Spleen (tissue), 11 donors: ENCODE results near the gene PCDHGB2. TPM values are rescaled to one million over a fixed set of nuclear protein-coding genes. Genes with fewer than 3 reads are reported as not detected.
"Not testable (repeated sequence)": the region's sequence is repeated elsewhere in the genome, so short reads cannot be mapped to it uniquely, and the experiment has no call there.

Experiments used
- DNase-seq: peaks from one replicate; pipeline ENCODE4 v3.0.0-alpha.2; 2020
- H3K27ac ChIP-seq, 8 donors: fragments of 200-600 bp; sonication (generic) in 7 of 8; 1 replicate in 4 of 8; 2 replicates in 4 of 8; pipeline versions ENCODE4 v1.5.0 to v1.8.0; 2016 to 2021; ENCODE audit warnings: inconsistent platforms in 4 of 8, mild to moderate bottlenecking in 4 of 8, moderate library complexity in 1 of 8
- H3K27me3 ChIP-seq, 7 donors: fragments of 200-600 bp; sonication (generic) in 6 of 7; replicated peaks in 1 of 7; 1 replicate in 4 of 7; 2 replicates in 3 of 7; pipeline versions ENCODE4 v1.5.0 to v1.8.0; 2016 to 2021; ENCODE audit warnings: inconsistent platforms in 3 of 7, mild to moderate bottlenecking in 1 of 7
- H3K36me3 ChIP-seq, 6 donors: fragments of 200-600 bp; sonication (generic) in 5 of 6; 1 replicate in 4 of 6; 2 replicates in 2 of 6; pipeline versions ENCODE4 v1.5.0 to v1.8.0; 2016 to 2021; ENCODE audit warnings: inconsistent platforms in 2 of 6
- H3K4me1 ChIP-seq, 6 donors: fragments of 200-600 bp; sonication (generic) in 5 of 6; 1 replicate in 3 of 6; 2 replicates in 3 of 6; pipeline versions ENCODE4 v1.5.0 to v1.8.0; 2016 to 2021; ENCODE audit warnings: inconsistent platforms in 3 of 6
- H3K4me3 ChIP-seq, 8 donors: fragments of 200-600 bp; sonication (generic) in 7 of 8; 1 replicate in 4 of 8; 2 replicates in 4 of 8; pipeline versions ENCODE4 v1.5.0 to v1.8.0; 2016 to 2021; ENCODE audit warnings: inconsistent platforms in 4 of 8, mild to moderate bottlenecking in 4 of 8, moderate library complexity in 2 of 8
- H3K9me3 ChIP-seq, 8 donors: fragments of 200-600 bp; sonication (generic) in 7 of 8; 1 replicate in 4 of 8; 2 replicates in 4 of 8; pipeline versions ENCODE4 v1.5.0 to v1.8.0; 2016 to 2021; ENCODE audit warnings: inconsistent platforms in 4 of 8
- POLR2A ChIP-seq, 3 donors: fragments of 450-650 bp; IDR thresholded peaks; one replicate each; pipeline ENCODE4 v1.5.1; 2017; ENCODE audit warnings: antibody characterized with exemption in 3 of 3, mild to moderate bottlenecking in 1 of 3
- POLR2AphosphoS5 ChIP-seq, 3 donors: sonication (generic); formaldehyde crosslinking; IDR thresholded peaks; one replicate each; pipeline ENCODE4 v1.5.1; 2017; ENCODE audit warnings: antibody characterized with exemption in 3 of 3
- WGBS, 5 donors: extraction: QIAGEN DNeasy Blood & Tissue Kit in 3 of 5; methylation state at CpG; one replicate each; pipeline versions ENCODE4 v1.1.5 to v1.1.7; 2013 to 2018; 5-methylcytosine and 5-hydroxymethylcytosine counted together
- intact Hi-C: fragments of 100-400 bp; cut with DNase I; formaldehyde crosslinking; loops from one replicate; pipeline ENCODE4 v1.15.0; 2023; ENCODE audit warnings: low total_unique reads
- polyA plus RNA-seq, 3 donors: library from polyadenylated mRNA; stranded (reverse); fragments of 200-250 nt; gene quantifications; one replicate each; pipeline ENCODE4 v1.2.1, GENCODE V29; 2013
- total RNA-seq, 7 donors: library from RNA; depleted of rRNA in 3 of 7; stranded (reverse); fragments of >200 nt in 3 of 7; fragmentation: NEBNext Ultra II Directional in 4 of 7; extraction: Animal tissue kit (Norgen Biotek cat#: 25700) in 4 of 7; gene quantifications; one replicate each; pipeline versions ENCODE4 v1.1.0 to v1.2.1, GENCODE V29; 2016 to 2021
- TF ChIP-seq, protein P1 (sequence below), 11 experiments: fragments of 200-600 bp in 7 of 11; fragments of 450-650 bp in 4 of 11; sonication (generic) in 4 of 11; IDR thresholded peaks in 8 of 11; conservative IDR thresholded peaks in 3 of 11; 1 replicate in 7 of 11; 2 replicates in 4 of 11; pipeline versions ENCODE4 v1.4.0 to v1.8.0; 2016 to 2021; ENCODE audit warnings: antibody characterized with exemption in 11 of 11, inconsistent platforms in 4 of 11, mild to moderate bottlenecking in 1 of 11
- donor health status: healthy with polysubstance abuse.
- donor health status: DM: no; HTN: no; CAD: no; lungs with moderate emphysema.
- donor health status: DM: no; HTN: no; CAD: no.
- donor health status: Bipolar disorder and iron deficiency.
- donor health status: healthy.
- donor health status: DM: no; HTN: no; CAD: no.
- donor health status: DM: yes; HTN: yes; CAD: no.

The PCDHGB2 gene
- total and polyA plus RNA-seq, 10 donors = 0.09 to 4.5 (median 3.4) TPM; not detected in 1

DNA sequence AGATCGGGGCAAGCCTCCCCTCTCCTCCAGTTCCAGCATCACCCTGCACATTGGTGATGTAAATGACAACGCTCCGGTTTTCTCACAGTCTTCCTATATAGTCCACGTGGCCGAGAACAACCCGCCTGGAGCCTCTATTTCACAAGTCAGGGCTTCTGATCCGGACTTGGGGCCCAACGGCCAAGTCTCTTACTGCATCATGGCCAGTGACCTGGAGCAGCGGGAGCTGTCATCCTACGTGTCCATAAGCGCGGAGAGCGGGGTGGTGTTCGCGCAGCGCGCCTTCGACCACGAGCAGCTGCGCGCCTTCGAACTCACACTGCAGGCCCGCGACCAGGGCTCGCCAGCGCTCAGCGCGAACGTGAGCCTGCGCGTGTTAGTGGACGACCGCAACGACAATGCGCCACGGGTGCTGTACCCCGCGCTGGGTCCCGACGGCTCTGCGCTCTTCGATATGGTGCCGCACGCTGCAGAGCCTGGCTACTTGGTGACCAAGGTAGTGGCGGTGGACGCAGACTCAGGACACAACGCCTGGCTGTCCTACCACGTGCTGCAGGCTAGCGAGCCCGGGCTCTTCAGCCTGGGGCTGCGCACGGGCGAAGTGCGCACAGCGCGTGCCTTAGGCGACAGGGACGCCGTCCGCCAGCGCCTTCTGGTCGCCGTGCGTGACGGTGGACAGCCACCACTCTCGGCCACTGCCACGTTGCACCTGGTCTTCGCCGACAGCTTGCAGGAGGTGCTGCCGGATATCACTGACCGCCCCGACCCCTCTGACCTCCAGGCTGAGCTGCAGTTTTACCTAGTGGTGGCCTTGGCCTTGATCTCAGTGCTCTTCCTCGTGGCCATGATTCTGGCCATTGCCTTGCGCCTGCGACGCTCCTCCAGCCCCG, 29.6 kb downstream of the PCDHGB2 start:
- no peaks in the 10 kb centered on the region for H3K4me1 ChIP-seq
- peaks cover 0 to 97% (median 96%) of the 10 kb centered on the region in 8 donors for H3K9me3 ChIP-seq
- H3K27me3 ChIP-seq = peaks cover 0 to 96% (median 7%) of the 10 kb centered on the region in 7 donors
- TF ChIP-seq POLR2A (IDR thresholded peaks at IDR 0.05) (no peak), POLR2AphosphoS5 (IDR thresholded peaks at IDR 0.05) (no peak)
- TF ChIP-seq, protein P1, sequence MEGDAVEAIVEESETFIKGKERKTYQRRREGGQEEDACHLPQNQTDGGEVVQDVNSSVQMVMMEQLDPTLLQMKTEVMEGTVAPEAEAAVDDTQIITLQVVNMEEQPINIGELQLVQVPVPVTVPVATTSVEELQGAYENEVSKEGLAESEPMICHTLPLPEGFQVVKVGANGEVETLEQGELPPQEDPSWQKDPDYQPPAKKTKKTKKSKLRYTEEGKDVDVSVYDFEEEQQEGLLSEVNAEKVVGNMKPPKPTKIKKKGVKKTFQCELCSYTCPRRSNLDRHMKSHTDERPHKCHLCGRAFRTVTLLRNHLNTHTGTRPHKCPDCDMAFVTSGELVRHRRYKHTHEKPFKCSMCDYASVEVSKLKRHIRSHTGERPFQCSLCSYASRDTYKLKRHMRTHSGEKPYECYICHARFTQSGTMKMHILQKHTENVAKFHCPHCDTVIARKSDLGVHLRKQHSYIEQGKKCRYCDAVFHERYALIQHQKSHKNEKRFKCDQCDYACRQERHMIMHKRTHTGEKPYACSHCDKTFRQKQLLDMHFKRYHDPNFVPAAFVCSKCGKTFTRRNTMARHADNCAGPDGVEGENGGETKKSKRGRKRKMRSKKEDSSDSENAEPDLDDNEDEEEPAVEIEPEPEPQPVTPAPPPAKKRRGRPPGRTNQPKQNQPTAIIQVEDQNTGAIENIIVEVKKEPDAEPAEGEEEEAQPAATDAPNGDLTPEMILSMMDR (IDR thresholded peaks at IDR 0.05 in 8 of 11, conservative IDR thresholded peaks at IDR 0.05 in 3 of 11) = no peak
- H3K36me3 ChIP-seq = peaks cover 0 to 10% (median 0%) of the 10 kb centered on the region in 6 donors
- intact Hi-C loops = no loop called here
- peak overlapping the region in 1 of 8 donors; percentile 9 for H3K4me3 ChIP-seq
- WGBS, 5 donors = 41 to 53% (median 47%) methylated on average over 51 to 77 of the region's 77 CpGs
- no peak overlapping the region for H3K27ac ChIP-seq
- DNase-seq = no peak

DNA sequence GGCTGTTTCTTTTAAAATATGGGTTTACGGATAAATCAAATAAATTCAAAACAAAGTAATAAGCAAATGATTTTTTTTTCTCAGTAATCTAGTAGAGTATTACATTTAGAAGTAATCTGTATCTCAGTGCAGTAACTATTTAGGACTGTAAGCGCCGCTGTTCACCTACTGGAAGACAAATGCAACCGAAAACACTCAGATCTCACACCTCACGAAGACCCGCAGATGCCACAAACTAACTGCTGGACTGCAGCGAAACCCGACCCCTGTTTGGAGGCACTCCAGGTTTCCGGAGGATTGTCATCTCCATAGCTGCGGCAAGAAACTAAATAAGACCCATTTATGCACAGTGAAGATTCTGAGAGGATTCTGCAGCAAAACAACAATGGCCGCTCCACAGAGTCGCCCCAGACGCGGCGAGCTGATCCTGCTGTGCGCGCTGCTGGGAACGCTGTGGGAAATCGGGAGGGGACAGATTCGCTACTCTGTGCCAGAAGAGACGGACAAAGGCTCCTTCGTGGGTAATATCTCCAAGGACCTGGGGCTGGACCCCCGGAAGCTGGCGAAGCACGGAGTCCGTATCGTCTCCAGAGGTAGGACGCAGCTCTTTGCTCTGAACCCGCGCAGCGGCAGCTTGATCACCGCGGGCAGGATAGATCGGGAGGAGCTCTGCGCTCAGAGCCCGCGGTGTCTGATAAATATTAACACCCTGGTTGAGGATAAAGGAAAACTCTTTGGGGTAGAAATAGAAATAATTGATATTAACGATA, 32.8 kb downstream of the PCDHGB2 start, which contains the start of gene PCDHGA8:
Gene PCDHGA8, plus strand, starts transcription at position 205 of the 770 bp plus-strand sequence. Its CDS starts 181 bp downstream, at position 386.
- 29 to 36% (median 32%) methylated on average over 32 to 38 of the region's 38 CpGs for WGBS, 5 donors
- no peak for DNase-seq

DNA sequence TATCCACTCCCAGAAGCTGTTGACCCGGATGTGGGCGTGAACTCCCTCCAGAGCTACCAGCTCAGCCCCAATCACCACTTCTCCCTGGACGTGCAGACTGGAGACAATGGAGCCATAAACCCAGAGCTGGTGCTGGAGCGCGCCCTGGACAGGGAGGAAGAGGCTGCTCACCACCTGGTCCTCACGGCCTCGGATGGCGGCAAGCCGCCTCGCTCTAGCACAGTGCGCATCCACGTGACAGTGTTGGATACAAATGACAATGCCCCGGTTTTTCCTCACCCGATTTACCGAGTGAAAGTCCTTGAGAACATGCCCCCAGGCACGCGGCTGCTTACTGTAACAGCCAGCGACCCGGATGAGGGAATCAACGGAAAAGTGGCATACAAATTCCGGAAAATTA, 33.5 kb downstream of the PCDHGB2 start:
- no peak overlapping the region for H3K27ac ChIP-seq
- no peak overlapping the region for H3K4me3 ChIP-seq
- no peak for DNase-seq
- peaks cover 0 to 96% (median 12%) of the 10 kb centered on the region in 7 donors for H3K27me3 ChIP-seq
- 34 to 50% (median 42%) methylated on average over 20 to 21 of the region's 21 CpGs for WGBS, 5 donors
- no peaks in the 10 kb centered on the region for H3K4me1 ChIP-seq
- intact Hi-C loops = no loop called here
- TF ChIP-seq, protein P1 (IDR thresholded peaks at IDR 0.05 in 8 of 11, conservative IDR thresholded peaks at IDR 0.05 in 3 of 11) = no peak
- TF ChIP-seq POLR2A (IDR thresholded peaks at IDR 0.05) = no peak
- no peak for TF ChIP-seq POLR2AphosphoS5 (IDR thresholded peaks at IDR 0.05)
- H3K9me3 ChIP-seq = peaks cover 0 to 96% (median 86%) of the 10 kb centered on the region in 8 donors
- H3K36me3 ChIP-seq = peaks cover 0 to 10% (median 0%) of the 10 kb centered on the region in 6 donors

More for the DNA sequence above, 32.8 kb downstream of the PCDHGB2 start, which contains the start of gene PCDHGA8:
- Histone ChIP-seq H3K27ac (no peak within 1 kb of the TSS), H3K4me1 (no peaks in the 10 kb centered on the region), H3K4me3 (peak within 1 kb of the TSS in 1 of 8 donors; percentile 6), H3K27me3 (peaks cover 0 to 96% (median 11%) of the 10 kb centered on the region in 7 donors), H3K9me3 (peaks cover 0 to 96% (median 85%) of the 10 kb centered on the region in 8 donors), H3K36me3 (peaks cover 0 to 10% (median 0%) of the 10 kb centered on the region in 6 donors)
- TF ChIP-seq POLR2AphosphoS5 (IDR thresholded peaks at IDR 0.05) = no peak
- no peak for TF ChIP-seq POLR2A (IDR thresholded peaks at IDR 0.05)
- TF ChIP-seq, protein P1 (IDR thresholded peaks at IDR 0.05 in 8 of 11, conservative IDR thresholded peaks at IDR 0.05 in 3 of 11) = no peak
- intact Hi-C loops = no loop called here

DNA sequence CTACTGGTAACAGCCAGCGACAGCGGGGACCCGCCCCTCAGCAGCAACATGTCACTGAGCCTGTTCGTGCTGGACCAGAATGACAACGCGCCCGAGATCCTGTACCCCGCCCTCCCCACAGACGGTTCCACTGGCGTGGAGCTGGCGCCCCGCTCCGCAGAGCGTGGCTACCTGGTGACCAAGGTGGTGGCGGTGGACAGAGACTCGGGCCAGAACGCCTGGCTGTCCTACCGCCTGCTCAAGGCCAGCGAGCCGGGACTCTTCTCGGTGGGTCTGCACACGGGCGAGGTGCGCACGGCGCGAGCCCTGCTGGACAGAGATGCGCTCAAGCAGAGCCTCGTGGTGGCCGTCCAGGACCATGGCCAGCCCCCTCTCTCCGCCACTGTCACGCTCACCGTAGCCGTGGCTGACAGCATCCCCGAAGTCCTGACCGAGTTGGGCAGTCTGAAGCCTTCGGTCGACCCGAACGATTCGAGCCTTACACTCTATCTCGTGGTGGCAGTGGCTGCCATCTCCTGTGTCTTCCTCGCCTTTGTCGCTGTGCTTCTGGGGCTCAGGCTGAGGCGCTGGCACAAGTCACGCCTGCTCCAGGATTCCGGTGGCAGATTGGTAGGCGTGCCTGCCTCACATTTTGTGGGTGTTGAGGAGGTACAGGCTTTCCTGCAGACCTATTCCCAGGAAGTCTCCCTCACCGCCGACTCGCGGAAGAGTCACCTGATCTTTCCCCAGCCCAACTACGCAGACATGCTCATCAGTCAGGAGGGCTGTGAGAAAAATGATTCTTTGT, 34.8 kb downstream of the PCDHGB2 start:
- Histone ChIP-seq H3K9me3 (peaks cover 4 to 96% (median 85%) of the 10 kb centered on the region in 8 donors), H3K27me3 (peaks cover 0 to 96% (median 15%) of the 10 kb centered on the region in 7 donors)
- H3K4me3 ChIP-seq, H3K4me1 ChIP-seq, intact Hi-C loops, H3K36me3 ChIP-seq, DNase-seq, H3K27ac ChIP-seq: not testable (repeated sequence)
- WGBS, 5 donors = 38 to 45% (median 41%) methylated on average over 15 to 46 of the region's 53 CpGs
